ENCODE results near the gene NDUFAF5. TPM values are rescaled to one million over a fixed set of nuclear protein-coding genes. Genes with fewer than 3 reads are reported as not detected.

NDUFAF5 gene
- total and polyA plus RNA-seq, 2 experiments from 2014 or later: 16.6 to 21.3 TPM

DNA sequence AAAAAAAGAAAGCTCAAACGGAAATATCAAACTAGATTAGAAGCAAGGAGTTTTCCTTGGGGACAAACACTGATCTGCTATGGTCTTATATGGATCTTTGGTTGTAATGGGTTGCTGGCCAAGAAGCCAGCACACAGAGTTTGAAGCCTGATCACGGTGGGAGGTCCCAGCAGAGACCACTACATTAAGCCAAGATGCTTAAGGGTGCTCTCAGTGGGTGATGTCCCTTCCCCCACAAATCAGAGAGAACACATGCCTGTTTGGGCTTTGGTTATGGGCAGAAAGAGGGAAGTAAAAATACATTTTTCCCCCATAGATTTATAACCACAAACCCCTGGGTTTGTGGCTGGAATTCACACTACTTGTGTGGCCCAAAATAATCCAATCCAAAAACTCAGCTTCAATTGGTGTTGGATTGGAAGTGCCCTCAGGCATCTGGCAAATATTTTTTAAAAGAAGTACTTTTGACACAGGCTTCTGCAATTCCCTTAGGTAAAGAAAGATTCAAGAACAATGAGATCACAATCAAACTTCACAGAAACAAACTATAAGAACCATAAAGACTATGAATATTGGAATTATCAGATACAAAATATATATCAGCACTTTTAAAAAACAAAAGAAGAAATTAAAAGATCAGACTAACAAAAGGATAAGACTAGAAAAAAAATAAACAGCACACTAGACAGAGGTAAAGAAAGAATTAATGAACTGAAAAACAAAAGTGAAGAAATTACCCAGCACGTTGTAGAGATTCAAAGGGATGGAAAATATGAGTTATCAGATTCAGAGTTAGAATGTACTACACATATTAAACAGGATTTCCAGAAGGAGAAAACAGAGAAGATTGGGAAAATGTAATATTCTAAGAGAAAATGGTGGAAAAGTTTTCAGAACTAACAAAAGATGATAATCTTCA is 44.8 kb upstream of the NDUFAF5 start:
- H2AFZ ChIP-seq: no peak overlapping the region
- H4K20me1 ChIP-seq (ENCODE audit: insufficient read depth, poor library complexity, severe bottlenecking): no peaks in the 10 kb centered on the region
- no peak overlapping the region for H3K4me2 ChIP-seq
- H3K27ac ChIP-seq: no peak overlapping the region
- no peaks in the 10 kb centered on the region for H3K27me3 ChIP-seq
- H3K9me3 ChIP-seq (ENCODE audit: low read depth): no peaks in the 10 kb centered on the region
- H3K36me3 ChIP-seq (replicated peaks; ENCODE audit: insufficient read depth, low read depth): no peaks in the 10 kb centered on the region
- DNase-seq (ENCODE audit: low spot score): no peak
- WGBS (ENCODE audit: low lambda C conversion rate, missing lambda C conversion rate): 98% methylated on average over 3 of the region's 3 CpGs
- no peaks in the 10 kb centered on the region for H3K9me2 ChIP-seq (replicated peaks; ENCODE audit: insufficient read depth)
- H3K79me2 ChIP-seq: no peaks in the 10 kb centered on the region
- H3K4me1 ChIP-seq (ENCODE audit: insufficient read depth): peaks cover 5% of the 10 kb centered on the region
- no peak for TF ChIP-seq EZH2phosphoT487 (IDR thresholded peaks at IDR 0.05; ENCODE audit: low read depth, severe bottlenecking, unreplicated experiment)
- no peak for TF ChIP-seq EZH2 (IDR thresholded peaks at IDR 0.05; ENCODE audit: borderline replicate concordance)
- TF ChIP-seq, protein P1, sequence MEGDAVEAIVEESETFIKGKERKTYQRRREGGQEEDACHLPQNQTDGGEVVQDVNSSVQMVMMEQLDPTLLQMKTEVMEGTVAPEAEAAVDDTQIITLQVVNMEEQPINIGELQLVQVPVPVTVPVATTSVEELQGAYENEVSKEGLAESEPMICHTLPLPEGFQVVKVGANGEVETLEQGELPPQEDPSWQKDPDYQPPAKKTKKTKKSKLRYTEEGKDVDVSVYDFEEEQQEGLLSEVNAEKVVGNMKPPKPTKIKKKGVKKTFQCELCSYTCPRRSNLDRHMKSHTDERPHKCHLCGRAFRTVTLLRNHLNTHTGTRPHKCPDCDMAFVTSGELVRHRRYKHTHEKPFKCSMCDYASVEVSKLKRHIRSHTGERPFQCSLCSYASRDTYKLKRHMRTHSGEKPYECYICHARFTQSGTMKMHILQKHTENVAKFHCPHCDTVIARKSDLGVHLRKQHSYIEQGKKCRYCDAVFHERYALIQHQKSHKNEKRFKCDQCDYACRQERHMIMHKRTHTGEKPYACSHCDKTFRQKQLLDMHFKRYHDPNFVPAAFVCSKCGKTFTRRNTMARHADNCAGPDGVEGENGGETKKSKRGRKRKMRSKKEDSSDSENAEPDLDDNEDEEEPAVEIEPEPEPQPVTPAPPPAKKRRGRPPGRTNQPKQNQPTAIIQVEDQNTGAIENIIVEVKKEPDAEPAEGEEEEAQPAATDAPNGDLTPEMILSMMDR (IDR thresholded peaks at IDR 0.05; ENCODE audit: poor library complexity): no peak
- no peak overlapping the region for H3K4me3 ChIP-seq

DNA sequence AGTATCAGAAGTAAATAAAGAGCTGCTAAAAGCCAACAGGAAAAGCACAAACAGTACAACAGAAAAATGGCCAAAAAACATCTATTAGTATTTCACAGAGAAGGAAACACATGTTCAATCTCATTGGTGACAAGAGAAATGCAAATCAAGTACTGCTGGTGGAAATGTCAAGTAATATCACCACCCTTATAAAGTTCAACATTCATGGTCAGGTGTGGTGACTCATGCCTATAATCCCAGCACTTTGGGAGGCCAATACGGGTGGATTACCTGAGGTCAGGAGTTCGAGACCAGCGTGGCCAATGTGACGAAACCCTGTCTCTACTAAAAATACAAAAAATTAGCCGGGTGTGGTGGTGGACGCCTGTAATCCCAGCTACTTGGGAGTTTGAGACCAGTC is 42.9 kb upstream of the NDUFAF5 start:
- Histone ChIP-seq H3K9me2 (replicated peaks; ENCODE audit: insufficient read depth) (no peaks in the 10 kb centered on the region), H3K79me2 (no peaks in the 10 kb centered on the region), H2AFZ (no peak overlapping the region), H3K9me3 (ENCODE audit: low read depth) (no peaks in the 10 kb centered on the region), H3K27me3 (no peaks in the 10 kb centered on the region), H4K20me1 (ENCODE audit: insufficient read depth, poor library complexity, severe bottlenecking) (no peaks in the 10 kb centered on the region), H3K27ac (no peak overlapping the region), H3K36me3 (replicated peaks; ENCODE audit: insufficient read depth, low read depth) (no peaks in the 10 kb centered on the region), H3K4me3 (no peak overlapping the region), H3K4me2 (no peak overlapping the region), H3K4me1 (ENCODE audit: insufficient read depth) (no peaks in the 10 kb centered on the region)
- WGBS (ENCODE audit: low lambda C conversion rate, missing lambda C conversion rate): 96% methylated on average over 6 of the region's 6 CpGs
- TF ChIP-seq, protein P1 (IDR thresholded peaks at IDR 0.05; ENCODE audit: poor library complexity): no peak
- no peak for TF ChIP-seq EZH2phosphoT487 (IDR thresholded peaks at IDR 0.05; ENCODE audit: low read depth, severe bottlenecking, unreplicated experiment)
- TF ChIP-seq EZH2 (IDR thresholded peaks at IDR 0.05; ENCODE audit: borderline replicate concordance): no peak
- no peak for DNase-seq (ENCODE audit: low spot score)

DNA sequence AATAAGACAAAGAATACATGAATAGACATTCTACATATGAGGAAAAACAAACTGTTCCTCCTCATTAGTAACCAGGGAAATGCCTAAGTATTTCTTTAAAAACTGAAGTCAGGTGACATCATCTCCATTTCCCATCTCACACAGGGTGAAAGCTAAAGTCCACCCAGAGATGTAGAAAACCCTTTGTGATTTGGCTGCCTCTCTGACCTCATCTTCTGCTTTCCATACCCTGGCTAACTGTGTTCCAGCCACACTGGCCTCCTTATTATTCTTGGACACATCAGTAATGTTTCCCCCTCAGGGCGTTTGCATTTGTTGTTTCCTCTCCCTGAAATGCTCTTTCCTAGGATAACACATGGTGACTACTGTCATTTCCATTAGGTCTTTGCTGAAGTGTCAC is 40.5 kb upstream of the NDUFAF5 start:
- no peak overlapping the region for H3K4me3 ChIP-seq
- 100% methylated on average over 1 of the region's 1 CpG for WGBS (ENCODE audit: low lambda C conversion rate, missing lambda C conversion rate)
- H3K9me2 ChIP-seq (replicated peaks; ENCODE audit: insufficient read depth): no peaks in the 10 kb centered on the region
- H3K4me2 ChIP-seq: no peak overlapping the region
- no peaks in the 10 kb centered on the region for H3K79me2 ChIP-seq
- H3K9me3 ChIP-seq (ENCODE audit: low read depth): no peaks in the 10 kb centered on the region
- TF ChIP-seq, protein P1 (IDR thresholded peaks at IDR 0.05; ENCODE audit: poor library complexity): no peak
- TF ChIP-seq EZH2phosphoT487 (IDR thresholded peaks at IDR 0.05; ENCODE audit: low read depth, severe bottlenecking, unreplicated experiment): no peak
- no peak for TF ChIP-seq EZH2 (IDR thresholded peaks at IDR 0.05; ENCODE audit: borderline replicate concordance)
- no peak overlapping the region for H3K27ac ChIP-seq
- H3K36me3 ChIP-seq (replicated peaks; ENCODE audit: insufficient read depth, low read depth): no peaks in the 10 kb centered on the region
- no peak for DNase-seq (ENCODE audit: low spot score)
- no peaks in the 10 kb centered on the region for H3K27me3 ChIP-seq
- no peaks in the 10 kb centered on the region for H3K4me1 ChIP-seq (ENCODE audit: insufficient read depth)
- no peak overlapping the region for H2AFZ ChIP-seq
- H4K20me1 ChIP-seq (ENCODE audit: insufficient read depth, poor library complexity, severe bottlenecking): no peaks in the 10 kb centered on the region

Data from hepatocyte (in vitro differentiated cells).